Stimulated activated memory B cell treated with anti-CD40 and anti-IgM and Interleukin-4, amounts not matched to agents 10 μg/mL and 1 μg/mL and 100 μg/mL, for 72 hours (primary cell): Measurements from ENCODE around the gene RBFOX2.

Experiments used
- ATAC-seq: fragments of 150-1000 bp; cut with Tn5 transposase; 2 replicates; pipeline ENCODE4 v1.10.0; 2021
- H3K27ac Mint-ChIP-seq: one replicate; pipeline ENCODE4 v1.8.0; 2022; ENCODE audit warnings: mild to moderate bottlenecking, mixed read lengths
- H3K27me3 Mint-ChIP-seq: one replicate; pipeline ENCODE4 v1.8.0; 2022; ENCODE audit warnings: mixed read lengths
- H3K36me3 Mint-ChIP-seq: one replicate; pipeline ENCODE4 v1.8.0; 2022; ENCODE audit warnings: mixed read lengths
- H3K4me1 Mint-ChIP-seq: one replicate; pipeline ENCODE4 v1.8.0; 2022; ENCODE audit warnings: mixed read lengths
- H3K4me3 Mint-ChIP-seq: one replicate; pipeline ENCODE4 v1.8.0; 2022; ENCODE audit warnings: mild to moderate bottlenecking, moderate library complexity, mixed read lengths
- H3K9me3 Mint-ChIP-seq: one replicate; pipeline ENCODE4 v1.8.0; 2022; ENCODE audit warnings: mixed read lengths

Gene RBFOX2

GRCh38 chr22:35732116-35732515, 296.5 kb downstream of the RBFOX2 start:
- H3K4me1 Mint-ChIP-seq: no peaks in the 10 kb centered on the region
- no peak for ATAC-seq
- no peak overlapping the region for H3K27ac Mint-ChIP-seq
- H3K4me3 Mint-ChIP-seq: no peak overlapping the region
- H3K9me3 Mint-ChIP-seq: no peaks in the 10 kb centered on the region
- H3K36me3 Mint-ChIP-seq: no peaks in the 10 kb centered on the region
- H3K27me3 Mint-ChIP-seq: peaks cover 68% of the 10 kb centered on the region

GRCh38 chr22:35731321-35731720, 297.3 kb downstream of the RBFOX2 start:
- Mint-ChIP-seq H3K4me3 (no peak overlapping the region), H3K27ac (no peak overlapping the region), H3K27me3 (peaks cover 68% of the 10 kb centered on the region), H3K4me1 (no peaks in the 10 kb centered on the region), H3K36me3 (no peaks in the 10 kb centered on the region), H3K9me3 (no peaks in the 10 kb centered on the region)
- no peak for ATAC-seq

GRCh38 chr22:35729309-35729698, 299.3 kb downstream of the RBFOX2 start:
- Mint-ChIP-seq H3K4me1 (no peaks in the 10 kb centered on the region), H3K27me3 (peaks cover 60% of the 10 kb centered on the region), H3K4me3 (no peak overlapping the region), H3K27ac (no peak overlapping the region), H3K36me3 (no peaks in the 10 kb centered on the region), H3K9me3 (no peaks in the 10 kb centered on the region)
- no peak for ATAC-seq

GRCh38 chr22:35728639-35729308, 299.9 kb downstream of the RBFOX2 start:
- Mint-ChIP-seq H3K9me3 (no peaks in the 10 kb centered on the region), H3K4me1 (no peaks in the 10 kb centered on the region), H3K27me3 (peaks cover 60% of the 10 kb centered on the region), H3K36me3 (no peaks in the 10 kb centered on the region), H3K4me3 (no peak overlapping the region), H3K27ac (no peak overlapping the region)
- no peak for ATAC-seq

DNA sequence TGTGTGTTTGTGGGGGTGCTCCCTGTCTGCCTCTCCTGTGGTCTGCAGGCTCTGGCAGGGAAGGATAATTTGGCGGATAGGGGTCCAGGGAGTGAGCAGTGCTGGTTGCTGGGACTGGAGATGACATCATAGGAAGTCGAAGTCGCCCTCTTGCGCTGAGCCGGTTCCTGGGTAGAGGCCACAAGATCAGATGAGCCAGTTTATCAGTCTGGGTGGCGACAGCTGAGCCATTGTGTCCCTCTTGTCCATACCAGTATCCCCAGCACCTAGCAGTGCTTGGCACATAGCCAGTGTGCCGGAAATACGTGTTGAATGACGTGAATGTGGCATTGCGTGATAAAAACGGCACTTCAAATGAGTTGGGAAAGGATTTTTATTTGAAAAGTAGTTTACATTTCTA, 301.2 kb downstream of the RBFOX2 start:
- no peak for ATAC-seq
- H3K9me3 Mint-ChIP-seq: no peaks in the 10 kb centered on the region
- no peak overlapping the region for H3K27ac Mint-ChIP-seq

GRCh38 chr22:35726933-35727332, 301.7 kb downstream of the RBFOX2 start:
- no peaks in the 10 kb centered on the region for H3K9me3 Mint-ChIP-seq
- peaks cover 50% of the 10 kb centered on the region for H3K27me3 Mint-ChIP-seq
- no peaks in the 10 kb centered on the region for H3K4me1 Mint-ChIP-seq
- ATAC-seq: no peak
- no peak overlapping the region for H3K4me3 Mint-ChIP-seq
- H3K36me3 Mint-ChIP-seq: no peaks in the 10 kb centered on the region
- no peak overlapping the region for H3K27ac Mint-ChIP-seq

More for the DNA sequence above, 301.2 kb downstream of the RBFOX2 start:
- H3K4me3 Mint-ChIP-seq: no peak overlapping the region
- H3K27me3 Mint-ChIP-seq: peaks cover 55% of the 10 kb centered on the region
- H3K4me1 Mint-ChIP-seq: no peaks in the 10 kb centered on the region
- no peaks in the 10 kb centered on the region for H3K36me3 Mint-ChIP-seq

DNA sequence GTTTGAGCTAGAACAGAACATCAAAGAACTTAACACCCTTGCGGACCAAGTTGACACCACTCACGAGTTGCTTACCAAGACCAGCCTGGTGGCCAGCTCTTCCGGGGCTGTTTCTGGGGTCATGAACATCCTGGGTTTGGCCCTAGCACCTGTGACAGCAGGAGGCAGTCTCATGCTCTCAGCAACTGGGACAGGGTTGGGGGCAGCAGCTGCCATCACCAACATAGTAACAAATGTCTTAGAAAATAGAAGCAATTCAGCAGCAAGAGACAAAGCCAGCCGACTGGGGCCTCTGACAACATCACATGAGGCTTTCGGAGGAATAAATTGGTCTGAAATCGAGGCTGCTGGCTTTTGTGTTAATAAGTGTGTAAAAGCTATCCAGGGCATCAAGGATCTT, 302.2 kb downstream of the RBFOX2 start:
- Mint-ChIP-seq H3K4me1 (no peaks in the 10 kb centered on the region), H3K27me3 (peaks cover 45% of the 10 kb centered on the region), H3K4me3 (no peak overlapping the region), H3K27ac (no peak overlapping the region), H3K36me3 (no peaks in the 10 kb centered on the region), H3K9me3 (no peaks in the 10 kb centered on the region)
- no peak for ATAC-seq

DNA sequence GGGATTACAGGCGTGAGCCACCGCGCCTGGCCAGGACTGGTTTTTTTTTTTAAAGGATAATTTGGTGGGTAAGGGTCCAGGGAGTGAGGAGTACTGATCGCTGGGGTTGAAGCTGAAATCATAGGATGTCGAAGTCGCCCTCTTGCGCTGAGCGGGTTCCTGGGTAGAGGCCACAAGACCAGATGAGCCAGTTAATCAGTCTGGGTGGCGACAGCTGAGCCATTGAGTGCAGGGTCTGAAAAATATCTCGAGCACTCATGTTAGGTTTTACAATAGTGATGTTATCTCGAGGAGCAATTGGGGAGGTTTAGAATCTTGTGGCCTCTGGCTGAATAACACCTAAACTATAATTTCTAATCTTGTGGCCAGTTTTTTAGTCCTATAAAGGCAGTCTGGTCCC, 303.1 kb downstream of the RBFOX2 start:
- no peak for ATAC-seq
- H3K27ac Mint-ChIP-seq: no peak overlapping the region
- no peaks in the 10 kb centered on the region for H3K4me1 Mint-ChIP-seq

GRCh38 chr22:35721960-35722359, 306.7 kb downstream of the RBFOX2 start:
- no peak overlapping the region for H3K4me3 Mint-ChIP-seq
- no peaks in the 10 kb centered on the region for H3K9me3 Mint-ChIP-seq
- H3K36me3 Mint-ChIP-seq: no peaks in the 10 kb centered on the region
- H3K27me3 Mint-ChIP-seq: peaks cover 30% of the 10 kb centered on the region
- H3K27ac Mint-ChIP-seq: no peak overlapping the region
- H3K4me1 Mint-ChIP-seq: no peaks in the 10 kb centered on the region
- no peak for ATAC-seq

More for the DNA sequence above, 303.1 kb downstream of the RBFOX2 start:
- Mint-ChIP-seq H3K4me3 (no peak overlapping the region), H3K9me3 (no peaks in the 10 kb centered on the region), H3K27me3 (peaks cover 36% of the 10 kb centered on the region), H3K36me3 (no peaks in the 10 kb centered on the region)

GRCh38 chr22:35719212-35719875, 309.3 kb downstream of the RBFOX2 start:
- Mint-ChIP-seq H3K27ac (no peak overlapping the region), H3K4me3 (no peak overlapping the region)

GRCh38 chr22:35717572-35717971, 311.1 kb downstream of the RBFOX2 start, which contains the start of gene APOL5:
APOL5 (plus strand) TSS chr22:35717872; CDS start chr22:35717872, 0 bp downstream.
- Mint-ChIP-seq H3K4me3 (no peak within 1 kb of the TSS), H3K27me3 (peaks cover 57% of the 10 kb centered on the region), H3K9me3 (peaks cover 9% of the 10 kb centered on the region), H3K27ac (no peak within 1 kb of the TSS), H3K36me3 (peaks cover 10% of the 10 kb centered on the region), H3K4me1 (no peaks in the 10 kb centered on the region)
- ATAC-seq: no peak

More at GRCh38 chr22:35719212-35719875, 309.3 kb downstream of the RBFOX2 start:
- Mint-ChIP-seq H3K36me3 (no peaks in the 10 kb centered on the region), H3K4me1 (no peaks in the 10 kb centered on the region), H3K9me3 (no peaks in the 10 kb centered on the region), H3K27me3 (peaks cover 39% of the 10 kb centered on the region)
- ATAC-seq: no peak

- Mint-ChIP-seq H3K27ac (no peak overlapping the region), H3K4me1 (no peaks in the 10 kb centered on the region), H3K27me3 (peaks cover 64% of the 10 kb centered on the region), H3K4me3 (no peak overlapping the region), H3K36me3 (peaks cover 10% of the 10 kb centered on the region), H3K9me3 (peaks cover 9% of the 10 kb centered on the region)
- no peak for ATAC-seq
These were observed 316.0 kb downstream of the RBFOX2 start for GRCh38 chr22:35712672-35713071.

GRCh38 chr22:35711336-35711735, 317.3 kb downstream of the RBFOX2 start:
- Mint-ChIP-seq H3K9me3 (peaks cover 9% of the 10 kb centered on the region), H3K4me1 (no peaks in the 10 kb centered on the region), H3K4me3 (no peak overlapping the region), H3K36me3 (peaks cover 10% of the 10 kb centered on the region), H3K27ac (no peak overlapping the region), H3K27me3 (peaks cover 55% of the 10 kb centered on the region)
- ATAC-seq: no peak

DNA sequence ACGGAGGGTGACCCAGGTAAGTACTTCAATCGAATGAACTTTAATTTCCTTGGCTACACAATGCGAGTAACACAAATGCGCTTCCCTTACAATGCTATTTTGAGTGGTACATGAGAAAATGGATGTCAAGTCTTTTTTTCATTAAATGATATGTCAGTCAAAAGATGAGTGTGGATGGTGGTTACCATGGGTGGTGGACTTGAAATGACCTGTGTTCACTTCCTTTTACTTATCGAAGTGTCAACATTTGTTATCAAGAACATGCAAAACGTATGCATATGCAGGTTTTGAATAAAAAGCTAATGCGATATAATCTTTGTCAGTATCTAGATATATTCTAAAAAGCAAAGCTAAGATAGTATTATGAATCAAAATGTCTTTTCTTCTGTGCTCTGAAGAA, 319.7 kb downstream of the RBFOX2 start:
- ATAC-seq: no peak
- Mint-ChIP-seq H3K4me1 (no peaks in the 10 kb centered on the region), H3K36me3 (peaks cover 10% of the 10 kb centered on the region), H3K9me3 (peaks cover 9% of the 10 kb centered on the region), H3K4me3 (no peak overlapping the region), H3K27ac (no peak overlapping the region), H3K27me3 (peaks cover 41% of the 10 kb centered on the region)

DNA sequence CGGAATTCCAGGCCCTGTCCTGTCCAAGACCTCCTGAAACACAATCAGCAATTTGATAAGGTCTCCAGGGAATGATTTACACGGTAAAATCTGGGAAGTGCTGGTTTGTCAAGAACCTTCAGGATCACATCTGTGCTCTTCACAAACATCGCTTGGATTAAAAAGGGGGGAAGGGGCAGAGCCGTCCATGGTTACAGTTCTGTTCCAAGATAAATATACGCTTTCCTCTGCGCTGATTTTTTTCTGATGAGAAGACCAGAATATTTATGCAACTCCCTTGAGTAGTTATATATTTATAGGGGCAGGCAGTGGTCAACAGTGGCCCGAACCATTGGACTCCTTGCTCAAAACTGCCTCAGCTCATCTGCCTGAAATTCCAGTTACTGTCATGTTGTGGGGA, 320.2 kb downstream of the RBFOX2 start:
- H3K4me1 Mint-ChIP-seq: no peaks in the 10 kb centered on the region
- peaks cover 37% of the 10 kb centered on the region for H3K27me3 Mint-ChIP-seq
- no peak for ATAC-seq
- H3K9me3 Mint-ChIP-seq: peaks cover 8% of the 10 kb centered on the region
- H3K36me3 Mint-ChIP-seq: peaks cover 8% of the 10 kb centered on the region
- no peak overlapping the region for H3K4me3 Mint-ChIP-seq
- H3K27ac Mint-ChIP-seq: no peak overlapping the region

DNA sequence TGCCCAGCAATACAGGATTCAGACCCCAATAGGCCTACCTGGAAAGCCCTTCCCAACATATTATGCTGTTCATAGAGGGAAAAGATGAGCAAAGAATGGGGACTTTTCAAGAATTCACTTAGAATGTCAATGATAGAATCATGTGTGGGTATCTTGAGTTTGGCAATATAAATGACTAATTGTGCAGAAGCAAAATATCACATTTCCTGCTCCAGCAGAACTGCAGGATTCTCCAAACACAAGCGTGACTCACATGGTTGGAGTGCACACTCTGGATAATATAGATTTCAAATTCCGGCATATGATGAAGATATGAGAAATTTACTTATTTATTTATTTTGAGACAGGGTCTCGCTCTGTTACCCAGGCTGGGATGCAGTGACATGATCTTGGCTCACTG, 323.5 kb downstream of the RBFOX2 start:
- Mint-ChIP-seq H3K36me3 (no peaks in the 10 kb centered on the region), H3K4me3 (no peak overlapping the region), H3K9me3 (no peaks in the 10 kb centered on the region), H3K4me1 (no peaks in the 10 kb centered on the region), H3K27me3 (peaks cover 17% of the 10 kb centered on the region), H3K27ac (no peak overlapping the region)
- no peak for ATAC-seq
